Kidney epithelial cell (primary cell): ENCODE measurements around the gene NMNAT2. TPM values are rescaled to one million over a fixed set of nuclear protein-coding genes. Genes with fewer than 3 reads are reported as not detected.

Experiments used
- DNase-seq: peaks from one replicate; pipeline ENCODE4 v3.0.0-alpha.2; 2010; ENCODE audit warnings: low read depth
- H3K27me3 ChIP-seq: 2 replicates; pipeline ENCODE4 v1.6.0; 2011; ENCODE audit warnings: low read length; ENCODE audit not compliant: control insufficient read depth, insufficient read depth
- H3K36me3 ChIP-seq: 2 replicates; pipeline ENCODE4 v1.5.1; 2011; ENCODE audit warnings: low read length; ENCODE audit not compliant: control insufficient read depth, insufficient read depth
- H3K4me3 ChIP-seq: 2 replicates; pipeline ENCODE4 v1.5.1; 2011; ENCODE audit warnings: low read depth, mild to moderate bottlenecking, control low read depth, low read length
- total RNA-seq: library from RNA; depleted of rRNA; stranded (reverse); fragments of >200 nt; gene quantifications from 2 replicates; pipeline ENCODE4 v1.2.3, GENCODE V29; 2015
- TF ChIP-seq, protein P1 (sequence below): IDR thresholded peaks from 2 replicates; pipeline ENCODE4 v1.5.1; 2011; ENCODE audit warnings: mild to moderate bottlenecking, moderate library complexity, low read length, control low read depth, inconsistent platforms; ENCODE audit not compliant: insufficient read depth, poor library complexity, severe bottlenecking

NMNAT2 gene
- total RNA-seq, 1 donor from 2014 or later: 1.0 TPM

- TF ChIP-seq, protein P1, sequence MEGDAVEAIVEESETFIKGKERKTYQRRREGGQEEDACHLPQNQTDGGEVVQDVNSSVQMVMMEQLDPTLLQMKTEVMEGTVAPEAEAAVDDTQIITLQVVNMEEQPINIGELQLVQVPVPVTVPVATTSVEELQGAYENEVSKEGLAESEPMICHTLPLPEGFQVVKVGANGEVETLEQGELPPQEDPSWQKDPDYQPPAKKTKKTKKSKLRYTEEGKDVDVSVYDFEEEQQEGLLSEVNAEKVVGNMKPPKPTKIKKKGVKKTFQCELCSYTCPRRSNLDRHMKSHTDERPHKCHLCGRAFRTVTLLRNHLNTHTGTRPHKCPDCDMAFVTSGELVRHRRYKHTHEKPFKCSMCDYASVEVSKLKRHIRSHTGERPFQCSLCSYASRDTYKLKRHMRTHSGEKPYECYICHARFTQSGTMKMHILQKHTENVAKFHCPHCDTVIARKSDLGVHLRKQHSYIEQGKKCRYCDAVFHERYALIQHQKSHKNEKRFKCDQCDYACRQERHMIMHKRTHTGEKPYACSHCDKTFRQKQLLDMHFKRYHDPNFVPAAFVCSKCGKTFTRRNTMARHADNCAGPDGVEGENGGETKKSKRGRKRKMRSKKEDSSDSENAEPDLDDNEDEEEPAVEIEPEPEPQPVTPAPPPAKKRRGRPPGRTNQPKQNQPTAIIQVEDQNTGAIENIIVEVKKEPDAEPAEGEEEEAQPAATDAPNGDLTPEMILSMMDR: no peak
- H3K4me3 ChIP-seq: no peak overlapping the region
- H3K36me3 ChIP-seq: no peaks in the 10 kb centered on the region
- no peak for DNase-seq
- H3K27me3 ChIP-seq: peaks cover 6% of the 10 kb centered on the region
Observed at GRCh38 chr1:183365093-183365492, 53.1 kb downstream of the NMNAT2 start.

DNA sequence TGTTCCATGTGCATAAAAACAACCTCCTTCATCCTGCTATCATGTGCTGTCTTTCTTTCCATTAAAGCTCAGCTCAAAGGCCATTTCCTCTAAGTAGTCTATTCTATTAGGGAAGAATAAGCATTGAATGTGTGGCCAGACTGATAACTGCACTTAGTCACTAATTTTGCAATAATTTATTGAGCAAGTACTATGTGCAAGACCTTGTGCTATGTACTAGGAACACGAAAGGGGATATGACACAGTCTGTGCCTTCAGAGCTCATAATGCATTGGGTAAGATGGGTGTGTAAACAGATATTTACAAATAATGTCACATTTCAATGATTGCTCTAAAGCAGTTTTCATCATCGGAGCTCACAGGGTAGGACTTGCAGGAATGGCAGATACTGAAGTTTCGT is 54.2 kb downstream of the NMNAT2 start:
- Histone ChIP-seq H3K27me3 (peaks cover 6% of the 10 kb centered on the region), H3K4me3 (no peak overlapping the region), H3K36me3 (no peaks in the 10 kb centered on the region)
- TF ChIP-seq, protein P1: no peak
- no peak for DNase-seq

- Histone ChIP-seq H3K27me3 (no peaks in the 10 kb centered on the region), H3K4me3 (no peak overlapping the region), H3K36me3 (no peaks in the 10 kb centered on the region)
- no peak for DNase-seq
- TF ChIP-seq, protein P1: no peak
Observed at GRCh38 chr1:183361081-183361480, 57.1 kb downstream of the NMNAT2 start.

DNA sequence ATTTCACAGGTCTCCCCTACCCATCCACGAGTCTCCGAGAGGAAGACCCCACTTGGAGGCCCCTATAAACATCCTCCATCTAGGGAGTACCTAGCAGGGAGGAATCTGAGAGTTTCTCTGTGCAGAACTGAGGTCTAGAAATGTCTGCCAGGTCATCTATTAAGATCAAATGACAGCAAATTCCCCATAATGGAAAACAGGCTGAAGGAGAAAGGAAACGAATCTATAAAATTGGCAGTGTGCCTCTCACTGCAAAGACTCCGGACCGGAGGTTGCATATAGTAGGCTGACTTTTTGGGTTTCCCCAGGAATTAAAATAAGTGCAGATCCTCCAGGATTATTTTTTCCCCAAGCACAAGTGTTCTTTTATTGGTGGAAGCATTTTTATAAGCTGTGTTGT is 57.7 kb downstream of the NMNAT2 start:
- Histone ChIP-seq H3K27me3 (no peaks in the 10 kb centered on the region), H3K4me3 (no peak overlapping the region), H3K36me3 (no peaks in the 10 kb centered on the region)
- DNase-seq: no peak
- TF ChIP-seq, protein P1: no peak

- TF ChIP-seq, protein P1: no peak
- Histone ChIP-seq H3K27me3 (no peaks in the 10 kb centered on the region), H3K36me3 (no peaks in the 10 kb centered on the region), H3K4me3 (no peak overlapping the region)
- DNase-seq: no peak
Observed at GRCh38 chr1:183356534-183357182, 61.5 kb downstream of the NMNAT2 start.

- Histone ChIP-seq H3K4me3 (no peak overlapping the region), H3K27me3 (no peaks in the 10 kb centered on the region), H3K36me3 (no peaks in the 10 kb centered on the region)
- TF ChIP-seq, protein P1: no peak
- DNase-seq: no peak
Observed at GRCh38 chr1:183355797-183356196, 62.4 kb downstream of the NMNAT2 start.
